Measurements from ENCODE around the gene CNPY1. TPM values are rescaled to one million over a fixed set of nuclear protein-coding genes. Genes with fewer than 3 reads are reported as not detected.

The CNPY1 gene
- total RNA-seq, 4 donors from 2014 or later: not detected

- WGBS, 2 donors (ENCODE audit: low coverage in 1 of 2): 6 to 11% methylated on average over 9 to 10 of the region's 10 CpGs
- TF ChIP-seq EP300 (IDR thresholded peaks at IDR 0.05): no peak
- no peak for TF ChIP-seq POLR2A (IDR thresholded peaks at IDR 0.05)
- no peak for TF ChIP-seq CTCF (IDR thresholded peaks at IDR 0.05)
- TF ChIP-seq POLR2AphosphoS5 (IDR thresholded peaks at IDR 0.05): no peak
- Histone ChIP-seq H3K4me3 (no peak overlapping the region), H3K9me3 (no peaks in the 10 kb centered on the region), H3K36me3 (no peaks in the 10 kb centered on the region), H3K4me1 (peaks cover 0 to 38% (median 20%) of the 10 kb centered on the region in 3 donors), H3K27ac (no peak overlapping the region), H3K27me3 (peaks cover 100% of the 10 kb centered on the region)
- ATAC-seq: no peak
Observed at GRCh38 chr7:155468785-155469148, 77.6 kb downstream of the CNPY1 start.

DNA sequence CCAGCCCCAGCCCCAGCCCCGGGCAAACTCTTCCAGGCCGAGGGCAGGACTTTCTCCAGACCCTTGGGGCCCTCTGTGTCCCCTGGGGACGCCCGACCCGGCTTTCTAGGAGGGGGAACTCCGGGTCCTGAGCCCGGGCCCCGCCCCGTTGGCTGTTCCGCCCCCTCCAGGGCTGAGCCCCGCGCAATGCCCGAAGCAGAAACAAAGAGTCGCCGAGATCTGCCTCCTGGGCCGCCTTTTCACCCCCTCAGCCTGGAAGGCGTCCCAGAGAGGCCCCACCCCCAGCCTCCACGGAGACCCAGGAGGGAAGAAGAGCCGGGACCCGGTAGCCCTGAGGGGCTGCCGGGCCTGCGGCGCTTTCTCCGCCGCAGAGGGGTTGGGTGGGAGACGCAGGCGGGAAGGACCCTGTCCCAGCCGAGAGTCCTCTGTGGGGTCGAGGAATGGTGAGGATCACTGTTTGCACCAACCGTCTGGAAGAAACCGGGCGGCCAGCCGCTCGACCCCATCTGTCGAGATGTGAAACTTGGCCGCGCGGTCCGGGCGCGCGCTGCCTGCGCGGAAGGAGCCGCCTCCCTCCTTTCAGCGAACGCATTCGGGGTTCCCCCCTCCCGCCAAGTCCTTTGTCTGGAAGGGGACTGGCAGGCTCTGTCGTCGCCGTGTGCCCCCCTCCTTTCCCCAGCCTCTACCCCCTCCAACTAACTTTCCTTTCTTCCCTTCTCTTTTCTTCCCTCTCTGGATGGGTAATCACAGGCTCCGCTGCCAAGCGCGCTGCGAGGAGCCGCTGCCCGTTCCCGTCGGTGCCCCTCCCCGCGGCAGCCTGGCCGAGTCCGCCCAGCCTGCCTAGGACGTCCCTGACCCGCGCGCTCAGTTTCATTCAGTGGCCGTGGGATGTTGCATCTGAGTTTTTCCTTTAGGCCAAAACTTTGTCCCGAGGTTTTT is 78.2 kb downstream of the CNPY1 start:
- Histone ChIP-seq H3K36me3 (no peaks in the 10 kb centered on the region), H3K4me3 (peak overlapping the region in 1 of 2 donors; percentile 32), H3K27ac (no peak overlapping the region), H3K27me3 (peaks cover 100% of the 10 kb centered on the region), H3K4me1 (peaks cover 0 to 38% (median 20%) of the 10 kb centered on the region in 3 donors), H3K9me3 (no peaks in the 10 kb centered on the region)
- 0 to 1% methylated on average over 1 to 19 of the region's 70 CpGs for WGBS, 2 donors (ENCODE audit: low coverage in 1 of 2)
- peak; percentile 35 for ATAC-seq
- TF ChIP-seq POLR2A (IDR thresholded peaks at IDR 0.05) (no peak), CTCF (IDR thresholded peaks at IDR 0.05) (no peak), POLR2AphosphoS5 (IDR thresholded peaks at IDR 0.05) (no peak), EP300 (IDR thresholded peaks at IDR 0.05) (no peak)

DNA sequence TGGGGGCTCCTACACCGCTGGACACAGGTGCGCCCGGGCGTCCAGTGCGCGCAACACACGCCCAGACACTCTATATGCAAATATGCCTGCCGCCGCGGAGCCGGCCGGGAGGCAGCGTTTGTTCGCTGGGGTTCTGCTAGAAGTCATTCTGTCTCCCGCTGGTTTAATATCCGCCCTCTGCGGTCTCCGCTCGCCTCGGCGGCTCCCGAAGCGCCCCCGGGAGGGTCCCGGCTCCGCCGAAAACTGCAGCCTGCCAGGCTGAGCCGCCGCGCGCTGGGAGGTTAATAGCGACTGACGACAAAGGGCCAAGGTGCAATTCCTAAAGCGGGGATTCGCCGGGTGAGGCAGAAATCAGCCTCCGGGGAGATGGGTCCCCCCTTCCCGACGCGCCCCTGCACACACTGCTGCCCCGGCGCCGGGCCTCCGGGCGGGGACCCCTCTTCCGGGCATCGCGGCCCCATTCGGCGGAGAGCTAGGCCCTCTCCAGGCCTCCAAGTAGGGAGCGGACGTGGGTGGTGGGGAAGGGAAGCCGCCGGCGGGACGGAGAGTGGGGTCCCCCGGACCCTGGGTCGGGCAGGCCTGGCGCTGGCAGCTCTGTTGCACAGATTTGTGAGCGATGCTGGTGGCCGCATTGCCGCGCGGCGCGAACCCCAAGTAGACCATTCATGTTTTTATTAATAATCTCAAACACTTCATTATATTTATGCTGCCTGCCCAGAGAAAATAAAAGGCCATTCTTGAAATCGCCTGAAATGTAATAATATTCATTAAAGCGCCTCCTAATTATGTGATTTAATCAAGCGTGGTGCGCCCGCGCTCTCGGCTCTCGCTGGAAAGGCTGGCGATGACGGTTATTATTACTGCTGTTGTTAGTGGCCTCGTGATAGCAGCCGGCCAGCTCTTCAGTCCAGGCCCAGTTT is 79.3 kb downstream of the CNPY1 start:
- TF ChIP-seq POLR2AphosphoS5 (IDR thresholded peaks at IDR 0.05) (no peak), CTCF (IDR thresholded peaks at IDR 0.05) (no peak), EP300 (IDR thresholded peaks at IDR 0.05) (no peak), POLR2A (IDR thresholded peaks at IDR 0.05) (no peak)
- WGBS, 2 donors (ENCODE audit: low coverage in 1 of 2): 7% methylated on average over 3 of the region's 78 CpGs; no CpG with 5 or more reads in 1 of the 2 donors
- ATAC-seq: no peak
- peaks cover 0 to 38% (median 20%) of the 10 kb centered on the region in 3 donors for H3K4me1 ChIP-seq
- H3K27ac ChIP-seq: no peak overlapping the region
- H3K27me3 ChIP-seq: peaks cover 100% of the 10 kb centered on the region
- H3K4me3 ChIP-seq: peak overlapping the region in 1 of 2 donors; percentile 12
- H3K36me3 ChIP-seq: no peaks in the 10 kb centered on the region
- H3K9me3 ChIP-seq: no peaks in the 10 kb centered on the region

- no peak for ATAC-seq
- Histone ChIP-seq H3K9me3 (no peaks in the 10 kb centered on the region), H3K4me3 (peak overlapping the region in 1 of 2 donors; percentile 12), H3K4me1 (peaks cover 0 to 38% (median 20%) of the 10 kb centered on the region in 3 donors), H3K27ac (no peak overlapping the region), H3K36me3 (no peaks in the 10 kb centered on the region), H3K27me3 (peaks cover 100% of the 10 kb centered on the region)
- TF ChIP-seq EP300 (IDR thresholded peaks at IDR 0.05) (no peak), POLR2A (IDR thresholded peaks at IDR 0.05) (no peak), CTCF (IDR thresholded peaks at IDR 0.05) (no peak), POLR2AphosphoS5 (IDR thresholded peaks at IDR 0.05) (no peak)
- WGBS, 2 donors (ENCODE audit: low coverage in 1 of 2): 8% methylated on average over 8 of the region's 42 CpGs; no CpG with 5 or more reads in 1 of the 2 donors
Observed at GRCh38 chr7:155466142-155466813, 80.1 kb downstream of the CNPY1 start.
